NCI-H2107 (cell line): ENCODE data around the gene PRKAR1A.

ENCODE experiments used
- DNase-seq: peaks from one replicate; lab custom pipeline; 2025; lab: John Stamatoyannopoulos, UW

The PRKAR1A gene

DNA sequence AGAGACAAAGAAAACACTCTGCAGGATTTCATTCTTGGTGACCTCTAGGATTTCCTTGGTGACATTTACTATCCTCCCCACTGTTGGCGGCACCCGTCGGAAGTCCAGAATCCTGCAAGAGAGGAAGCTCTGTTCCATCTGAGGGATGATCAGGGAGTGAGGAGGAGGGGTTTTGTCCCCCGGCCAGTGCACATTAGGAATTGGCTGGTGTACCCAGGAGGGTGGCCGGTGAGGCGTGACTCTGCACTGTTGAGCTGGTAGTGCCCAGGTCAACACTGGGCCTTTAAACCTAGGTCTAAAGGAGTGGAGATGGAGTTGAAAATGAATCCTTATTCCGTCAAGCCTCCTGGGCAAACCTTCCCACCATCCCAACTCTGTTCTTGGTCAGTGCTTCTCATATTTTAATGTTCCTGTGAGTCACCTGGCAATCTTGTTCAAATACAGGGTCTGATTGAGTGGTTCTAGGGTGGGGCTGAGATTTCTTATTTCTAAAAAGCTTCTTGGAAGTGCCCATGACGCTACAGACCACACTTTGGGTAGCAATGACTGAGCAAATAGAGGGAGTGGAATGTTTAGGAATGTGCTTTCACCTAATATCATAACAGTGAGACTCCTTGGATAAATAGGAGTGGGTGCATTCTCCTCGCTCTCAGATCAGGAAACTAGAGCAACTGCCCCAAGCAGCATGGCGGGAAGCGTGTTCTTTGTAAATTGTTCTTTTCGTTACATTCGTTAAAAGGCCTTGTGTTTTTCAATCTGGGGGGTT is 30.7 kb downstream of the PRKAR1A start:
- no peak for DNase-seq

DNA sequence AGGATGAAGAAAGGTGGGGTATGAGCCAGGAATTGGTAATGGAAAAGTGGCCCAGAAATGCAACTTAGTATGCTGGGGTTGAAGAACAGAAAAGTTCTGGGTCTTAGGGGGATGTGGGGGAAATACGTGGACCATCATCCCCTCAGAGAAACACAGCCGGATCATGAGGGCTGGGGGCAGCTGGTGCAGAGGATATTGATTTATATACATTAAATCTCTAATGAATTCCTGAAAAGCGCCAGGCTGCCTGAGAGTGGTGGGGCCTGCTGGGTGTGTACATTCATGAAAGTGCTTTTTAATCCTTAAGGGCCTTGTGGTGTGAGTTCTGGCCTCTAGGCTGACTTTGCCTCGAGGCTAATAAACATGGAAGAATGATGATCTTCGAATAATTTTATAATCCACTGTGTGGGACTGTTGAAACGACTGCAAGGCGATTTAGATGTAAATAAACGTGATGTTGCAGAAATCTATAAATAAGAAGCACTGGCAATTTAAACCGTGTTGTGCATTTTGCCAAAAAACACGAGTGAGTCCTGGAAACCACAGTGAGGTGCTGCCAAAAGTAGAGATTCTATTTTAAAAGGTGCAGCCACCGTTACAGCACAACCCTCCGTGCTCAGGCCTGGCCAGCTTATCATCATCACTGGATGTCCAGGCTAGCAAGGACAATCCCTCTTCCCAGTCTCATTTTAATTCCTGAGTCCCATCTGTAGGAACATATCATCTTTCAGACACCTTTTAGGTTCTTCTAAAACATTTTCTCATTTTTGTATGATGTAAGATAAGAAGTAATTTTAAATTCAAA is 32.1 kb downstream of the PRKAR1A start:
- no peak for DNase-seq

GRCh38 chr17:68556551-68556950 is 44.3 kb downstream of the PRKAR1A start:
- no peak for DNase-seq

- no peak for DNase-seq
Measured at GRCh38 chr17:68559316-68559715, 47.1 kb downstream of the PRKAR1A start.

DNA sequence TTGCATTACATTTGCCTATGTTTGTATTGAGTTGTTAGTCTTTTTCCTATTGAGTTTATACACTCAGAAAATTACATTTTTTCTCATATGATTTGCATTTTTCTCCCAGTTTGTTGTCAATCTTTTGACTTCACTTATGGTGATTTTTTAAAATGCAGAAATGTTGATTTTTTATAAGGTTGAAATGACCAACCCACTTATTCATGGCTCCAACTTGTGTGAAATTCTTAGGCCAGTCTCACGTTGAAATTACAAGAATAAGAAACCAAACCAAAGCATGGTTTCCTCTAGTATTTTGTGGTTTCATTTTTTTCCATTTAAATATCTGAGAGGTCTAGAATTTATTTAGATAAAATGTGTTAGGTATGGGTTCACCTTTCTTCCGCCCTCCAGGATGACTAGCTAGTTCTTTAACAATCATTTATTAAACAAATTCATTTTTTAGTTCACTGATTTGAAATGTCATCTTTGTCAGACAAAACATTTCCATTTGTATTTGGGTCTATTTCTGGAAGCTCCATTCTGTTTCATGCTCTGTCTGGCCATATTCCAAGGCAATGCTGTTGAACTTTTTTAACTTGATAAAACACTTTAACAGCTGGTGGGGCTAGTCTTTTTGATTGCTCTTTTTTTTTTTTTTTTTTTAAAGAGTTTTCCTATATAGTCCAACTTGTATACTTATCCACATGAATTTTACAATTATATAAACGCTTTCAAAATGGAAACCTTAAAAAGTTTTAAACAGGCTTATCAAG is 48.9 kb downstream of the PRKAR1A start:
- no peak for DNase-seq

GRCh38 chr17:68562736-68563135 is 50.5 kb downstream of the PRKAR1A start:
- no peak for DNase-seq

DNA sequence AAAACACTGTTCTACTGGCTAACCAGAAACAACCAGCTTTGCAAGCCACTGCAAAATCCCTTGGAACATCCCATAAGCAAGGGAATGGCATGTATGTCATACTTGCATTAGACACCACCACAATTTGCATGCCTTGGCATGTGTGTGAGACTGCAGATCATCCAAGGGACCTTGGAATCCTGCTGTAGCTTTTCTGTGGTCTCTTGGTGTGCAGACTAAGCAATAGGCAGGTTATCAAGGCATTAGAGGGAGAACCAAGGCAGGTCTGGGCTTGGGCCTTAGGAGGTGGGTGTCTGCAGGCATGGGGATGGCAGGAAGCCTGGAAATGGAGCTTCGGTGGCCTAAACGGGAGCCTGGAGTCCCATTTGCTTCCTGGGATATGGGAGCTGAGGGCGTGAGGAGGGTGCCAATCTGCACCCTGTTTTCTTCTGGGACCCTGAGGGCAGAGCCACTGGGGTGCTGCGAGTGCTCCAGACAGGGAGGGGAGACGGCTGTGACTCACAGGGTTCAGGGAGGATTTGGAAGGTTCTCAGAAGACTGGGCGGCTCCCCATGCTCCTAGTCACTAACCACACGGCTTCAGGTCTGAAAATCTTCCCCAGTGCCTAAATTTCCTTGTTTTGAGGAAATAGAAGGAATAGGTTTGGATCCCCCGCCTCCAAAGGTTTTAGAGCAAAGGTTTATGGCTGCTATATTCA is 52.3 kb downstream of the PRKAR1A start:
- DNase-seq: no peak

DNA sequence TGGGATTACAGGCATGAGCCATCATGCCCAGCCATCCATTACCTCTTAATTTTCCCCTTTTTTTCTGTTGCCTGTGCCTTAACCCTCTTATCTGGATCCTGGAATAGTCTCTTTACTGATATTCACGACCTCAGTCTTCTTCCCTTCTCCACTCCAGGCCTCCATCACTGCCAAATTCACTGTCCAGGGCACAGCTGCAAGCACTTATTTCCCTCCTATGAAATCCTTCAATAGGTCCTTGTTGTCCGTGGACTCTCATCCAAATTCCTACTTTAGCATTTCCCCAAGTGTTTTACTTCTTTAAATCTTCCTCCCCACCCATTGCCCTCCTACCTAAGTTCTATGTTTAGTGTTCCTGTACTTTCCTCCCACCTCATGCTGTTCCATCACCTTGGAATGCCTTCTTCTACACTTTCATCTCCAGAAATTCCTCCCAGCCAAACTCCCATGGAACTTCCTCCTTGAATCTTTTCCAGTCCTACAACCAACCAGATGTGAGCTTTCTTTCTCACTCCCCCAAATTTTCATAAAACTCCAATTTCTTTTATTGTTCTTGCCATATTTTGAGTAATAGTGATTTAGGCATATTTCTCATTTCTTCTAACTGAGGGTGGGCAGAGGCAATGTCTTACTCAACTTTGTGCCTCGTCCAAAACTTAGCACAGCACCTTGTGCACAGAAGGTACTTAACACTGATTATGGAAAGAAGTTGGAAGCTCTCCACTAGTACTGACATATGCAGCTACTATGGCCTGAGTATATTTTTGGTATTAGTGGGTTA is 53.6 kb downstream of the PRKAR1A start:
- no peak for DNase-seq

- DNase-seq: no peak
Measured at GRCh38 chr17:68566442-68566738, 54.2 kb downstream of the PRKAR1A start.

DNA sequence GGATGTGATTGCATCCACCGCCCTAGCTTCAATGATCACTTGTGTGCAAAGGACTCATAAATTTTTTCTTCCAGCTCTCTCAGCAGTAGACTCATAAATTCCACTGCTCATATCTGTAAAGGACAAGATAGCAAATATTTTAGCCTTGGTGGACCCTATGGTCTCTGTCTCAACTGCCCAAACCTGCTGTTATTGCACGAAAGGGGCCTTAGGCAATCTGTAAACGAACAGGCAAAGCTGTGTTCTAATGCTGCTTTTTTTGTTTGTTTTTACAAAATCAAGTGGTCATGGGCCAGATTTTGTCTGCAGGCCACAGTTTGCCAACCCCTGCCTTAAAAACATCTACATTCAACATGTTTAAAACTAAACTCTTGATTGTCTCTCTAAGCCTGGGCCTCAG is 54.8 kb downstream of the PRKAR1A start:
- no peak for DNase-seq

DNA sequence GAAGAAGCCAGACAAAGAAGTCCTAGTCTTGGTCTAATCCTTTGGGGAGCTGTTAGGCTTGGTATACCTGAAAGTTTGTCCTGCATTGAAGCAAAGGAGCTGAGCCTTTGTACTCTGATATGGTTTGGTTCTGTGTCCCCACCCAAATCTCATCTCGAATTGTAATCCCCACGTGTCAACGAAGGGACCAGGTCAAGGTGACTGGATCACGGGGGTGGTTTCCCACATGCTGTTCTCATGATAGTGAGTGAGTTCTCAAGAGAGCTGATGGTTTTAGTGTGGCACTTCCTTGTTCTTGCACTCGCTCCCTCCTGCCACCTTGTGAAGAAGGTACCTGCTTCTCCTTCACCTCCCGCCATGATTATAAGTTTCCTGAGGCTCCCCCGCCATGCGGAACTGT is 55.4 kb downstream of the PRKAR1A start:
- DNase-seq: no peak

DNA sequence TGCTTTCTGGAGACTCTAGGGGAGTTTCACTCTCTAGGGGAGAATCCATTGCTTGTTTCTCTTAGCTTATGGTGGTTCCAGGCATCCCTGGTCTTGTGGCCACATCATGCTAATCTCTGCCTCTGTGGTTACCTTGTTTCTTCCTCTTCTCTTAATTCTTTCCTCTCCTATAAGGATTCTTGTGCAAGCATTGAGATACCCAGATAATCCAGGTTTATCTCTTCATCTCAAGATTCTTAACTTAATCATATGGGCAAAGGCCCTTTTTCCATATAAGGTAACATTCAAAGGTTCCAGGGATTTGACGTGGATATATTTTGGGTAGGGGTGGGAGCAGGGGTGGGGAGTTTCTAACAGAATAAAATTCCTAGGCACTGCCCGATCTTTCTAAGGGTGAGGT is 56.4 kb downstream of the PRKAR1A start:
- DNase-seq: no peak

DNA sequence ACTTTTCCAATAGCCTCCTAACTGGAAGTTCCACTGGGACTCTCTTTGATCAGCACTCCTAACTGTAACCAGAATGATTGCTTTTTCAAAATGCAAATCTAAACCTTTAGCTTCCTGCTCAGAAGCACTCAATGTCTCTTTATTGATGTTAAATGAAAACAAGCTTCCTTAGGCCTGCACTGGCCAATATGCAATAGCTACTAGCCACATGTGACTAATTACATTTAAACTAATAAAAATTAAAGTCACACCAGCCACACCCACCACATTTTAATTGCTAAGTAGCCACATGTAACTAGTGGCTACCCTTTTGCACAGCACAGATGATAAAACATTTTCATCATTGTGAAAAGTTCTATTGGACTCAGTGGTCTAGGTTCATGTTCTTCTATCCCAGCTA is 57.1 kb downstream of the PRKAR1A start:
- no peak for DNase-seq

GRCh38 chr17:68570526-68570925 is 58.3 kb downstream of the PRKAR1A start:
- no peak for DNase-seq

DNA sequence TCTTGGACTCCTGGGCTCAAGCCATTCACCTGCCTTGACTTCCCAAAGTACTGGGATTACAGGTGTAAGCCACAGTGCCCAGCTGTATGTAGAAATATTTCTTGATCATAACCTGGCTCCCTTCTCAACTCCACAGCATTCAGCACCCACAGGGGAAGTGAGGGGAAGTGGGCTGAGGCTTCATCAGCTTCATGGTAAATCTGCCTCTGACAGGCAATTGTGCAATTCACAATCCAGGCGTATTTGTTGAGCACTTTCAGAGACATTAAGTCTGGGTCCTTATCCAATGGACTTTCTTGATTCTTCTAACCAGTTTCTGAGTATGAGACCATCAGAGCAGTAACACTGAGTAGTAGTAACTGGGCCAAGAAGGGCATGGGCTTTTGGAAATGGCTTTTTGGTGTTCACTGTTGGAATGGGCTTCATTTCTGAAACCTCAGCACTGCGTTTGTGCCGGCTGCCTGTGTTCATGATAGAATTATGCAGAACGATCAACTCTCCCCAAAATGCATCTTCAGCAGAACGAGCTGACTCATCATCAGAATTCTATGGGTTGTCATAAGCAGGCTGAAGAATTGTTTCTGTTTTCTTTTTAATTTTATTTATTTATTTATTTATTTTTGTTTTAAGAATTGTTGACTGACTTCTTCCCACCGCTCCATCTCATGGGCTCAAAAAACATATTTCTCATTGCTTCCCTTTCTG is 60.1 kb downstream of the PRKAR1A start:
- DNase-seq: no peak

DNA sequence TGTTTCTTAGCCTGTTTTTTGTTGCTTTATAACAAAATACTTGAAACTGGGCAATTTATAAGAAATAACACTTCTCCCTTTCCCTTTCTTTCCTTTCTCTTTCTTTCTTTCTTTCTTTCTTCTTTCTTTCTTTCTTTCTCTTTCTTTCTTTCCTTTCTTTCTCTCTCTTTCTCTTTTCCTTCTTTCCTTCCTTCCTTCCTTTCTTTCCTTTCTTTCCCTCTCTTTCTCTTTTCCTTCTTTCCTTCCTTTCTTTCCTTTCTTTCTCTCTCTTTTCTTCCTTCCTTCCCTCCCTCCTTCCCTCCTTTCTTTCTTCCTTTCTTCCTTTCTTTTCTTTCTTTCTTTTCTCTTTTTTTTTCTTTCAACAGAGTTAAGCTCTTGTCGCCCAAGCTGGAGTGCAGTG is 61.1 kb downstream of the PRKAR1A start:
- no peak for DNase-seq

DNA sequence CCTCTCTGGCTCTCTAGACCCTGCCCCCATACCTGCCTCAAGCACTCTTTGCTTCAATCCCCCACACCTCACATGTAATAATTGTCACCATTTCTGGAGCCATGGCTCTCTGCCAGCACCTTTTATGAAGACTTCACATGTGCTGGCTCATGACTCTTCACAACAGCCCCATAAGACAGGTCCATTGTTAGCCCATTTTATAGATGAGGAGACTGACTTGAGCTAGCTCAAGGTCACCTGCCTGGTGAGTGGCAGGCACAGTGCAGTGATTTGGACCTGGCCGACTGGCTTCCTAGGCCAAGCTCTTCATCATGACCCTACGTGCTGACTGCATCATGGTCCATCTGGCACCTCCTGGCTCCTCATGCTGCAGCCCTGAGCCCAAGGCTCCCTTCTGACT is 63.9 kb downstream of the PRKAR1A start:
- no peak for DNase-seq

DNA sequence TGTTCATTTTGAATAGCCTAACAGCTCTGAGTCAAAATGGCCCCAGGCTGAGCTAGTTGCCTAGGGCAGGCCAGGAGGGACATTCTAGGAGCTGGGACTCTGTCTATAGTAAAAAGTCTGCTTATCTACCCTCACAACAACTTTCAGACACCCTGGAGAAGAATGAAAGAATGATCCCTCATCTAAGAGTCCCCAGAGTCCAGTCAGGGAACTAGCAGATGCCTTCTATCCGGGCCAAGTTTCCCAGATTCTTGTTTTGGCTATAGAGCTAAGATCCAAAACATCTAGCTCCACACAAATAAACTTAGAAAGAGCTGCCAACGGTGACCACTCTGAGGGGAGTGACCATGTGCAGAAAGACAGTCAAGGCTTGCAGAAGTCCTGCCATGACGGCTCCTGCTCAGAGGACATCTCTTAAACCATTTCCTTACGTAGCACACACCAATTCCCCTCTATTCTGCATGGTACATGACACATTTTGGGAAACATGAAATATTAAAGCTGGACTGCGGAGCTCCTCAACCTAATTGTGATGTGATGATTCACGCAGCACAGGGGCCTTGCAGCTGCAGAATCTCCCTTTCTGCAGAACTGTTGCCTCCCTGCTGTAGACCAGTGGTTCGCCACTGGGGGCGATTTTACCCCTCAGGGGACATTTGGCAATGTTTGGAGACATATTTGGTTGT is 64.7 kb downstream of the PRKAR1A start:
- no peak for DNase-seq

GRCh38 chr17:68577497-68577821 is 65.2 kb downstream of the PRKAR1A start:
- no peak for DNase-seq

DNA sequence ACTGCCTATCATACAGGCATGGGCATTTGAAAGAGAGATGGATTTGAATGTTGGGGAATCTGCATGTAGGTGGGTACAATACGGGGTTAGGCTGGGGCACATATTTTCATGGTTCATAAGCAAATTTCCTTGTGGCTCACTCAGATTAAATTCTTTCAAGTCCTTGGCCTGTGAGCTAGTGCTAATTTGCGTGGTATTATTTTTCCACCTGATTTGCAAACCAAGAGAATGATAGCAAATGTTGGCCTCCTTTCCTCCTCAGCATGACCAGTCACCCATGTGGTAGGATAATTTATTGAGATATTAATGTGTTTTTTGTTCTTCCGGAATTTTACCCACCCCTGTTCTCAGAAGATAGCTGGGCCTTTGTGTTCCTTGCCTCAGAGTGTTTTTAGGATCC is 66.0 kb downstream of the PRKAR1A start:
- no peak for DNase-seq
